ENCODE measurements around the gene ZNF408.

Gene ZNF408

DNA sequence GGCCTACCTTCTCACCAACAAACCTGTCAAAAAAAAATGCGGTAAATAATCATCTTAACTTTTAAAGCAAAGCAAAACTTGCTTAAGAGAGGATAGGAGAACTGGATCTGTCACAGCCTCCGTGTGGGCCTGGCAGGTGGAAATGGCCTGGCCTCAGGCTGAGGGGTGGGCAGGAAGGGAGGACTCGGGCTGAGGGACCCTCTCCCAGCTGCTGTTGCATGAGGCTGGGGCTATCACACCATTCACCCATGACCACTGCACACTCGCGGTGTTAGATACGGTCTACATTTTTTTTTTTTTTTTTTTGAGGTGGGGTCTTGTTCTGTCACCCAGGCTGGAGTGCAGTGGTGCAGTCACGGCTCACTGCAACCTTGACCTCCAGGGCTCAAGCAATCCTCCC lies 24.9 kb upstream of the ZNF408 start:
- DNase-seq (ENCODE audit: low read depth in 3 of 3), result no peak

DNA sequence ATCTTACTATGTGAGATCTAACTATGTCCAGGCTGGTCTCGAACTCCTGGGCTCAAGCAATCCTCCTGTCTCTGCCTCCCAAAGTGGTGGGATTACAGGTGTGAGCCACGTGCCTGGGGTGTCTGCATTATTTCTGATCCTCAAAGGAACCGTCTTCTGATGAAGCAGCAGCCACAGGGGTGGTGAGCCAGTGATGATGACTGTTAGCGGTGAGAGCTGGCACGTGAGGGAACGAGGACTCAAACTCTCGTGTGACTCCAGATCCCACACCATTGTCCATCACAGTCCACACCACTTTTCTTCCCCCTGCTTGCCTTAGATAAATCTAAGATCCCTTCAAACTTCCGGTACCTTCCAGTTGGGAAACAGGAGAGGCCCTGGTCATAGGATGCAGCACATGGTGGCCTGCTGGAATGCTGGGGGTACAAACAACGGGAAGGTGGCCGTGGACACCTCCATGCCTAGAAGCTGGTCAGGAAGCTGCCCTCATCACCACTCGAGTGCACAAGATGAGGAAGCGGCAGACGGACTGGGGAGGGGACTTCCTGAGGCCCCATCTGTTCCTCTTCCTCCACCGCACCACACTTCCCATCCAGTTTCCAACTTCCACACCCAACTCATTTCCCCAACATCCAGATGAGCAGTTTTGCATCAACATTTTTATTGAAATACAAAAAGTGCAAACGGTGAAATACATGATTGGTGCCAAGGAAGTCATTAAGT lies 24.2 kb upstream of the ZNF408 start:
- no peak for DNase-seq (ENCODE audit: low read depth in 3 of 3)

DNA sequence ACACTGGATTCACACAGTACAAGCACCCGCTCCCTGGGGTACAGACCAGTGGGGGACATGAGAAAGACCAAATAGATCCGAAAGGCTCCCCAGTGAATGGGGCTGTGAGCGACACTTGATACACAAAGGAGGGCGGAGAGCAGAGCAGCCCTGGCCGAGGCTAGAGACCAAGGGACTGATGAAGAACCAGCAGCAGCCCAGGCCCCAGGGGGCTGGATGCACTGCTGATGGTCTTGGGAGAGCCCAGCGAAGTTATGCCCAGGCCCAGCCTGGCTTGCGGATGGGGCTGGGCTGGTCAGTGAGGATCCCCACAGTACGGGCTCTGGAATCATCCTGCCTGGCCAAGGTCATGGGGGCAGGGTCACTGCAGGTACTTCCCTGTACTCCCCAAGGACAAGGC lies 23.7 kb upstream of the ZNF408 start:
- no peak for DNase-seq (ENCODE audit: low read depth in 3 of 3)

DNA sequence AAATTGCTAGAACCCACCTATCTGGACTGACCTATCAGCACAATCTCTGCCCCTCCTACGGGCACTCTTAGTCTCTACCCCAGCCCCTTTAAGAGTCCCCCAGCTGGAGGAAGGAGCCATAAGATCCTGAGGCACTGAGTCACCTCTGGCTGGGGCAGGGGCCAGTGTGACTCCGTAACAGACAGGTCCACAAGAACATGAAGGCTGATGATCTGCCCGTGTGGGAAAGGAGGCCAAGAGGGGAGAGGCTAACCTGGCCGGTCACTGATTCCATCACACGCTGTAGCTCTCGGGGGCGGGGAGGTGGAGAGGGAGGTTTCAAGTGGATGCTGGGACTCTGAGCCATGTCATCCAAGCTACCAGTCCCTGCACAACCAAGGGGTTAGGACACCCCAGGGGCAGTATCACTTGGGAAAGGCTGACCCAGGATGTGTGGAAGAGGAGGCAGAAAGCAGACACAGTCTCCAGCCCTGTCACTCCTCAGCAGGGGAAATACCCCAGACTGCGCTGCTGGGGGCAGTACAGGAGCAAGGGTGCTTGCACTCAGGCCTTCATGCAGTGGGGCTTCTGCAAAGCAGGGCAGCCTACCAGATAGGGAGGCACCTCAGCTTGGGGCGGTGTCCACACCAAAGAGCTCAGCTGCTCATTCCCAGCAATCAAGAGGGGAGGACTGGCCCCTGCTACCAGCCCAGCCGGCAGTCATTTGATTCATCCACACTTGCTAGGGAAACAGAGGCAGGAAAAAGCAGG lies 22.7 kb upstream of the ZNF408 start:
- no peak for DNase-seq (ENCODE audit: low read depth in 3 of 3)

DNA sequence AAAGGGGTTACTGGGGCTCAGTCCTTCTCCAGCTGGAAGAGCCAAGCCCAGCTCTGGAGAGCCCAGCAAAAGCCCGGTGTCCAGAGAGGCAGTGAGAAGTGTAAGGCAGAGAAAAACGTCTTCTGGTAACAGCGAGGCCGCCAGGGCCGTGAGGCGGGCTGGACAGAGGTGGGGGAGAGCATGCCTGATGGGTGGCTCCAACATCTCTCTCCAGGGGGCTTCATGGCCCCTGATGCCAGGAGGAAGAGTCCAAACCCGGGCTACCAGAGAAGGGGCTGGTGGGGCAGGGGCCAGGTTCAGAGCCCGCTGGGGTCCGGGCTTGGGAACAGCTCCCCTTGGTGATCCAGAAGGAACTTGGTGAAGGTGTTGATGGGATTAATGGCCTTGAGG lies 22.1 kb upstream of the ZNF408 start:
- no peak for DNase-seq (ENCODE audit: low read depth in 3 of 3)

DNA sequence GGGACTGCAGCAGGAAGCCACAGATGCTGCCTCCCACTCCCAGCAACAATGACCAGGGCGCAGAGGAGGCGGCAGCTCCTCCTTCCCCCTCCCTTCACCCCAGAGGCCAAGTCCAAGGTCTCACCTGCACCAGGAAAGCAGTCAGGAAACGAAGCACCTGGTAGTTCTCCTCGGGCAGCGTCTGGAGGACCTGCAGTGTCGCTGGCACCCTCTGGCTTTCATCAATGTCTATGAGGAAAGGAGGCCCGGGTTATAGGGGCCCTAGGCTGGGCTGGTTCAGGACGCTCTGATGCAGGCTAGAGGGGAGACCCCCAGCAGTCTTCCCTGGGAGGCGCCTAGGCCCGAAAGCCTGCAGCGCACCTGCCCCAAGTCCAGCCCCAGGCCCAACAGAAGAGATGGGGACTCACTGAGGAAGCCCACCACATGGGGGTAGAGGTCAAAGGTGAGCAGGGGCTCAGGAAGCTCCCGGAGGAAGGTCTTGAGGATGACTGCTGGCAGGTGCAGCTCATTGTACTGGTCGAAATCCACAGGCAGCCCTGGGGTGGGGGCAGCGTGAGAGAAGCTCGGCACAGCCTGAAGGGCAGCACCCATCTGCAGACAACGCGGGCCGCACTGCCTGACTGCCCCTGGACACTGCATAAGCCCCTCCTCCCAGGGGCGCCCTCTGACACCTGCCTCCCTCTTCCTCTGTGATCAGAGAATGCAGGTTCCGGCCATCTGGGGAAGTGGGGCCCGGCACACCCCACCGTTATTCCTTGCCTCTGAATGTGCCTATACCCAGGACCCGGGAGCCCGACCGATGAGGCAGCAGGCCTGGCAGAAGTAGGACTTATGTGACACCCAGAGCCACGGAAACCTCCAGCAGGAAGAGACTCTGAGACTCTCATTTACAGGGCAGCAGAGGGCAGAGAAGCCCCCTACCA lies 21.3 kb upstream of the ZNF408 start:
- DNase-seq (ENCODE audit: low read depth in 3 of 3), result no peak

DNA sequence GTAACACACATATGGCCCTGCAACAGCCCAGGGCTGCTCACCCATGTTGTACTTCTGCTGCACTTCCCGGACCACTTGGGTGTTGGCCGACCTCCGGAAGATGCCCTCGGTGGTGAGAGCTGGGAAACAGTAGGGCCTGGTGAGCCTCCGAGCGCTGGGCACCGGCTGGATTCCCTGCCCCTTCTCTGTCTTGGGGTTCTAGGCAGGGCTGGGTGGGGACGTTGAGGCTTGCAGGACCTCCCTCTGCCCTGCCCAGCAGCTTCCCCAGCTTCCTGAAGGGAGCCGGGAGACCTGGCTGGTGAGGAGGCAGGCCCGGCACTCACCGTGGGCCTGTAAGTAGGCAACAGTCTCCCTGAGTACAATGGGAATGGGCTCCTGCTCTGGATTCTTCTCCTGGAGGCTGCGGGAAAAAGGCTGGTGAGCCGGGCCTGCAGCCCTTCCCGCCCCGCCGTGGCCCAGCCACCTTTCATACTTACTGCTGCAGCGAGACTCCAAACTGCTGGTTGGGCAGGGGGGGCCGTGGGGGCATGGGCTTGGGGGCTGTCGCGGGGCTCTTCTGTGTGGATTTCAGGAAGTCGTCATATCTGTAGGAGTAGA lies 20.6 kb upstream of the ZNF408 start:
- DNase-seq (ENCODE audit: low read depth in 3 of 3), result no peak

DNA sequence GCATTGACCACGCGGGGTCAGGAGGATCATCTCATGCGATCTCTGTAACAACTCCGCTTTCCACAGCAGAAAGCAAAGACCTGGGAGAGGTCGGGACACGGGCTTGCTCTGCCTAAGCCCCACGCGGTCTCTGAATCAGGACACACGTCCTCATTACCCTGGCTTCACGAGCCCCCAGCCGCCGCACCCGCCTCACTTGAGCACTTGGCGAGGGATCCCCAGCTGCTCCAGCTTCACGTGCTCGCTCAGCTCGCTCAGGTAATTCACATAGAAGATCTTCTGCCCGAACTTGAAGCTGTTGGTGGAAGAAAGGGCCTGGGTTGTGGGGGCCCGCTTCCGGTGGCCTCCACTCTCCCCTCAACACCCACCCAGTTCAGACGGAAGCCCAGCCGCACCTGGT lies 20.0 kb upstream of the ZNF408 start:
- DNase-seq (ENCODE audit: low read depth in 3 of 3), result no peak

DNA sequence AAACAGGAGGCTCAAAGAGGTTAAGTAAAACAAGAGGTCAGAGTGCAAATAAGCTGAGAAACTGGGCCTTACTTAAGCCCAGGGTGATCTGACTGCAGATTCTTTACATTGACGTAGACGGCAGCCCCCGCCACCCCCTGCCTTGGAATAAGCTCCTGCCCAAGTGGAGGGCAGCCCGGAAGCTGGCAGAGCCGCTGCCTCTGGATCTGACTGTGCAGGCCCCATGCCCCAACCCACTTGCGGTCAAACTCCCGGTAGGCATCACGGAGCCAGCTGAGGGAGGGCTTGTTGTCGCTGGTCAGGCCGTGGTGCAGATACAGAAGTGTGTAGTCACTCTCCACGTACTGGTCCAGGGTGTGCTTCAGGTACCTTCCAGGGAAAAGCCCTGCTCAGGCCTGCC lies 19.0 kb upstream of the ZNF408 start:
- DNase-seq (ENCODE audit: low read depth in 3 of 3), result no peak

DNA sequence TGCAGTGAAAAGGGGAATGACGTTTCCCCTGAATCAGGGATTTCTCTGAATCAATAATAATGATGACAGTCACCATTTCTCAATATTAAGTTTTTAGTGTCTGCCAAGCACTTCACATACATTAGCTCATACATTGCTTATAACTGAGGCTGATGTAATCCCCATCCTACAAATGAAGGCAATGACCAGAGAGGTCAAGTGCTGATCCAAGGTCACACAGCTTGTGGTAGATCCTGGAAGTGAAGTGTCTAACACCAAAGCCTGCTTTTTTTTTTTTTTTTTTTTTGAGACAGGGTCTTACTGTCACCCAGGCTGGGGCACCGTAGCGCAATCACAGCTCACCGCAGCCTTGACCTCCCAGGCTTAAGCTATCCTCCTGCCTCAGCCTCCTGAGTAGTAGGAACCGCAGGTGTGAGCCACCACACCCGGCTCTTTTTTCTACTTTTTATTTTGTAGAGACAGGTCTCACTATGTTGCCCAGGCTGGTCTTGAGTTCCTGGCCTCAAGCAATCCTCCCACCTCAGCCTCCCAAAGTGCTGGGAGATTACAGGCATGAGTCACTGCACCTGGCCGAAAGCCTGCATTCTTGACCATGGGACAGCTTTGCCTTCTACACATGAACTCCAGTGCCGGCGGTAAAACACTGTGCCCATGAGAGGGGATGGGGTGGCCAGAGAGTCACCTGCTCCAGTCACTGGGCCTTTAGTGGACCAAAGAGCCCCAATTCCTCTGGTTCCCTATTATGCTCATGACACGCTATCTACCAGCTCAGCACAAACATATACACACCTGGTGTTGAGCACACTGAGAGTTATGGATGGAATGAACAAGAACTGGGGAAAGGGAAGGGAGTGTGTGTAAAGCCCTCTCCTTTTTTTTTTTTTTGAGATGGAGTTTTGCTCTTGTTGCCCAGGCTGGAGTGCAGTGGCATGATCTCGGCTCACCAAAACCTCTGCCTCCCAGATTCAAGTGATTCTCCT lies 17.8 kb upstream of the ZNF408 start:
- DNase-seq (ENCODE audit: low read depth in 3 of 3), result no peak

DNA sequence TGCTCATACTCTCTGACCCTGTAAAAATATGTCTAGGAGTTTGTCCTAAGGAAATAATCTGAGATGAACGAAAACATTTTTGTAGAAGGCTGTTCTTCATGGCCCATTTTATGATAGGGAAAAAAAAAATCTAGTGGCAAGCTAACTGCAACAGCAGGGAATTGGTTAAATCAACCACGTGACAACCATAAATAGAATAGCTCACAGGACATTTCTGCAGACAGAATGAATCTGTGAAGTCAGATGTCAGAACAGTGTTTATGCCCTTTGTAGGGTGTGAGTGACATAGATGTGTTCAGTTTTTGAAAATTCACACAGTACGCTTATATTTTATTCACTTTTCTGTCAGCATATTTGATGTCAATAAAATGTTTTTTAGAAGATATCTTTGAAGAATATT lies 16.5 kb upstream of the ZNF408 start:
- DNase-seq (ENCODE audit: low read depth in 3 of 3), result no peak

DNA sequence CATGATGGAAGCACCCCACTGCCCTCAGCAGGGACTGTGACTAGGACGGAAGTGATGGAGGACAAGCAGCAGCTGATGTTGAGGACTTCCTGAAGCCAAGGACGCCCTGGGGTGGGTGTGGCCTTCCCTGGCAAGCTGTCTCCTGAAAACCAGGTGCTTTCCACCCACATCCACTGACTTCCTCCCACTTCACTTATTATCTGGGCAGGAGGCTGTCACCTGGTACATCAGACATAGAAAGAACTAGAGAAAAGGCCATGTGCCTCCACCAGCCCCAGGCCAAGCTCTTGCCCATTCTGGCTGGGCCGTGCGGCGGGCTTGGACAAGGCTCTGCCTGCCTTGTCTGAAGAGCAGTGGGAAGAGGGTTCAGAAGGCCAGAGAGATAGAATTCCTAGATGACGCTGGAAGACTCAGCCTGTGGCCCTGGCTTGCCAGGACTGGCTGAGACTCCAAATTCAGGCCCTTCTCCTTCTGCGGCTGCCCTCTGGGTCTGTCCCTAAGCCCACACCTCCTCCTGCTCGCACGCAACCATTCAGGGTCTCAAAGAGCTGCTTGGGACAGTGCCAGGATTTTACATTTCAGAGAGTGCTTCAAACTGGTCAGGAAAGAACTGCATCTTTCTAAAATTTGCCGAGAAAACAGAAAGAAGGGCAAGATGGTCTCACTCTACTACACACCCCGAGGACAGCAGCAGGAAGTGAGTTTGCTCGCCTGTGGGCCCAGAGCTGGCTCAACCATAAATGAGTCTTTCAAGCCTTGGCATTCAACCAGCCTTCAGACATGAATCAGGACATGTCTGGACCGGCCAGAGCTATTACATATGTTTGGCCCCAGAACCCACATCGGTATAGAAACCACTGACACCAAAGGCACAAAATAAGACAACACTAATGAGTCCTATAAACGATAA lies 13.7 kb upstream of the ZNF408 start:
- no peak for DNase-seq (ENCODE audit: low read depth in 3 of 3)

DNA sequence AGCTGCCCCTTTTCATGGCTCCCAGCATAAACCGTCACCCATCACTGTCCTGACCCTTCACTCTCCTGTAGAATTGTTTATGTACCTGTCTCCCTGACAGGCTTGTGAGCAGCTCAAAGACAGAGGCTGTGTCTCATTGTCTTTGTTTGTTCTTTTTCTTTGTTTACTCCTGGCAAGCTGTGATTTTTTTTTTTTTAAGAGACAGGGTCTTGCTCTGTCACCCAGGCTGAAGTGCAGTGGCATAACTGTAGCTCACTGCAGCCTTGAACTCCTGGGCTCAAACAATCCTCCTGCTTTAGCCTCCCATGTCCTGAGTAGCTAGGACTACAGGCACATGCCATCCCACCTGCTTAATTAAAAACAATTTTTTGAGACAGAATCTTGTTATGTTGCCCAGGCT lies 10.1 kb upstream of the ZNF408 start:
- DNase-seq (ENCODE audit: low read depth in 3 of 3), result no peak

DNA sequence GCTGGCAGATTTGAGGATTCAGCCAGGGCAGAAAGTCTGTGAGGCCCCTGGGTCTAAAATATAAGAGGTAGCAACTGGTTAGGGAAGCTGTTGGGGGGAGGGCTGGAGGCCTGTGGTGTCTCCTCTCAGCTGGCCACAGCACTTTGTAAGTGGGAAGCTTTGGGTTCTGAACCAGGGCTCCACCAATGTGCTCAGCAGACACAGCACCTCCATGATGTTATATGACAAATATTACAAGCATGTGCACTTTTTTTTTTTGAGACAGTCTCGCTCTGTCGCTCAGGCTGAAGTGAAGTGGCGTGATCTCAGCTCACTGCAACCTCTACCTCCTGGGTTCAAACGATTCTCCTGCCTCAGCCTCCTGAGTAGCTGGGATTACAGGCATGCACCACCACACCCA lies 8.4 kb upstream of the ZNF408 start:
- no peak for DNase-seq (ENCODE audit: low read depth in 3 of 3)

DNA sequence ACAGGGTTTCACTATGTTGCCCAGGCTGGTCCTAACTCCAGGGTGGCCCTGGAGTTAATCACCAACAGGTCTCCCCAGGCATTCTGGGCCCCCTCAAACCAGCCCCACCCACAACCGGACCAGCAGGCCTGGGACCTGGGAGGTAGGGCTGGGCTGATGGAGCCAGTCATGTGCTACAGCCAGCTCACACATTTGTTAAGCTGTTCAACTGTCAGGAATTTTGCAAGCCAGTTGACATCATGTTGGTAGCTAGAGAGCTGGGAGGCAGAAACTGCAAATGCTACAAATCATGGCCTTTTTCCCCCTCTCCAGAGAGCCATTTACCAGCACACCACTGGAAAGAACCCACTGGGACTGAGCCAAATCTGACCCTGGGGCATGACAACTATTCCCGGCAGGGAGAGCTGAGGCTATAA lies 7.2 kb upstream of the ZNF408 start:
- no peak for DNase-seq (ENCODE audit: low read depth in 3 of 3)

DNA sequence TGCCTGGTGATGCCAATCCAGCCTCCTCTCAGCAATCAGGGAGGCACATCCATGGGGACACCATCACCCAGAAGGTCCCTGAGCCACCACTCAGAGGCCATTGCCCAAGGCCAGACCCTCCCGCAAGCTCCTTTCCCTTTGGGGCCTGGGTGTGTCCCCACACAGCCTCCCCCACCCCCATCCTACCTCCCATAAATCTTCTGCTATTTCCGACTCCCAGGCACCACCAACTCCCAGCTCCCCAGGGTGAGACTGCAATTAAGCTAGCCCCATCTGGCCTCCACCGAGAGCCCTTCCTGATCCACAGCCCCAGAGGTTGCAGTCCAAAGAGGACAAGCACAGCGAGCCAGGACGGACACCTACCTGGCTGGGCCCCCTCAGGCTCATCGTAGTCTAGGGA lies 6.8 kb upstream of the ZNF408 start:
- no peak for DNase-seq (ENCODE audit: low read depth in 3 of 3)

DNA sequence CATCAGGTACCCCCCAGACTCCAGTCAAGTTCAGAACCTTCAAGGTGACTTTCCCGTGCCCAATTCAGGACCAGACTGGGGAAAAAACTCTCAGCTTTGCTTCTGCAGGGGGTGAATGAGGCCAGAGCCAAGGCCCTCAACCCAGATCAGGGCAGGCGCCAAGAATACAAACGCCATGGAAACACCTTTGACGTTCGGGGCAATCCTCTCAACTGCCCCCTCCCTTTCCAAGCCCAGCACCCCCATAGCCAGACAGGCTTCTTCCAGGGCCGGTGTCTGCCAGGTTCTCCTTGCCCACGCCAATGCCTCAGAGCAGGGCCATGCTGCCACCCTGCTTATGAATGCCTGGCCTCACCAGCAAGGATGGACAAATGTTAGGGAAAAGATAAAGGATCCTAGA lies 6.2 kb upstream of the ZNF408 start:
- no peak for DNase-seq (ENCODE audit: low read depth in 3 of 3)

DNA sequence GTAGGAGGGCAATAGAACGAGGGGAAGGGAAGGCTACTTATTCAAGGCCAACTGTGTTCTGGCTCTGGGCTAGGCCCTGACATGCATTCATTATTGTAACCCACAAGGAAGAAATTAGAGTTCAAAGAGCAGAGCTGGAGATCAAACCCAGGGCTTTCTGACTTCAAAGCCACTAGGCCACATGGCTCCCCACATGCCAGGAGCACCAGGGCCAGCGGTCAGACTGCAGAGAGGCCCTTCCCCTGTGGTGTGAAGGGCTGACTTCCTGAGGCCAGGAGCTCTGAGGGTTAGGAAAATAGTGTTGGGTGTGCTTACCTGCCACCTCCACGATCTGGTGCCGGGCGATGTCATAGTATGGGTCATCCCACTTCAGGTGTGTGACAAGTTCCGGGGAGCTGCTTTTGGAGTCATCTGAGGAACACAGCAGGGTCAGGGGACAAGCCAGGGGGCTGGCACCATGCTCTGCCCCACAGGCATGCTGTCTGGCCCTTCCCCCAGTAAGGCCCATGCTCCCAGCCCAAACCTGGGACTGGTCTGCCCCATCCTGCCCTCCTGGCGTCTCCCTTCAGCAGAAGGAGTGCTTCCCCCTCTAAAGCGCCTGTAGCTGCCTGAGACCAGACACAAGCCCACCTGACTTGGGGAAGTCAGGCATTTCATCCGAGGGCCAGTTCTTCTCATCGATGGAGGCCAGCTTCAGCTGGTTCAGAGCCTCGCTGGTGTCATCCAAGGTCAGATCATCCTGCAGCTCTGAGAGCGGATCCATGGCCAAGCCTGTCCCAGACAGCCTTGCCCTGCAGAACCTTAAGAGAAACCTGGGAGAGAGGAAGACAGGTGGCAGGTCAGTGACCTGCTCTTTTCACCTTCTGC lies 5.3 kb upstream of the ZNF408 start:
- no peak for DNase-seq (ENCODE audit: low read depth in 3 of 3)

DNA sequence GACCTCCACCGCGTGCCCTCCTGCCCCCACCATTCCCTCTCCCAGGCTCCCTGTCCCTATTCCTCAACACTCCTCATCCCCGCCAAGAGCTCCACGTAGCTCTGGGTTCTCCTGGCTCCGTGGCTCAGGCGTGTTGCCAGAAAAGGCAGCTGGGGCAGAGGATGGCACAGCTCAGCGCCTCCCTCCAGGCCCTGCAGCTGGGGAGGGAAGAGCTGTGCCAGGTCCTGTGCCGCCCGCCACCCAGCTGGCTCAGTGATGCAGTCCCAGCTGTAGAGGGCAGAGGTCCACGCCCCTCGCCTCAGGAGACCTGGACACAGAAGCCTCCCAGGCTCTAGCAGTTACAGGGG lies 4.6 kb upstream of the ZNF408 start:
- no peak for DNase-seq (ENCODE audit: low read depth in 3 of 3)

All from stimulated activated CD4-positive, alpha-beta T cell treated with anti-CD3 and anti-CD28 coated beads, TNF-alpha, amount 100 ng/mL, for 24 hours (primary cell).